Activated CD8-positive, alpha-beta memory T cell treated with anti-CD3 and anti-CD28 coated beads, Interleukin-2, amount 50 U/mL, for 24 hours (primary cell): ENCODE data around the gene STXBP3.

ENCODE experiments used
- DNase-seq: peaks from one replicate; pipeline ENCODE4 v3.0.0-alpha.2; 2020; ENCODE audit errors: extremely low read depth

STXBP3 gene

GRCh38 chr1:108799001-108799400 is 52.5 kb downstream of the STXBP3 start:
- no peak for DNase-seq

- DNase-seq: no peak
These were observed 54.6 kb downstream of the STXBP3 start for GRCh38 chr1:108801101-108801500.

- no peak for DNase-seq
These were observed 57.1 kb downstream of the STXBP3 start for GRCh38 chr1:108803548-108803947.

GRCh38 chr1:108808438-108808837 is 62.0 kb downstream of the STXBP3 start:
- no peak for DNase-seq

GRCh38 chr1:108811611-108812010 is 65.1 kb downstream of the STXBP3 start:
- DNase-seq: no peak

- no peak for DNase-seq
These were observed 66.9 kb downstream of the STXBP3 start for GRCh38 chr1:108813326-108813725.

GRCh38 chr1:108814343-108815125 is 68.1 kb downstream of the STXBP3 start:
- no peak for DNase-seq

- DNase-seq: no peak
These were observed 69.1 kb downstream of the STXBP3 start for GRCh38 chr1:108815566-108815965.

- no peak for DNase-seq
These were observed 69.8 kb downstream of the STXBP3 start for GRCh38 chr1:108816049-108816893.

- DNase-seq: no peak
These were observed 70.5 kb downstream of the STXBP3 start for GRCh38 chr1:108817016-108817415.

GRCh38 chr1:108817811-108818210 is 71.3 kb downstream of the STXBP3 start:
- no peak for DNase-seq

- DNase-seq: no peak
These were observed 73.4 kb downstream of the STXBP3 start for GRCh38 chr1:108819878-108820277.

GRCh38 chr1:108823632-108824031 is 77.2 kb downstream of the STXBP3 start:
- DNase-seq: no peak

GRCh38 chr1:108824051-108824450 is 77.6 kb downstream of the STXBP3 start:
- no peak for DNase-seq

GRCh38 chr1:108826081-108826635 is 79.7 kb downstream of the STXBP3 start:
- DNase-seq: no peak

GRCh38 chr1:108828074-108828961 is 81.8 kb downstream of the STXBP3 start:
- peak; percentile 2 for DNase-seq

GRCh38 chr1:108829498-108829916 is 83.0 kb downstream of the STXBP3 start:
- DNase-seq: no peak

GRCh38 chr1:108830119-108831008 is 83.9 kb downstream of the STXBP3 start:
- no peak for DNase-seq

GRCh38 chr1:108831225-108831624 is 84.8 kb downstream of the STXBP3 start:
- no peak for DNase-seq

- DNase-seq: no peak
These were observed 86.5 kb downstream of the STXBP3 start for GRCh38 chr1:108832929-108833328.

GRCh38 chr1:108841703-108842102 is 95.2 kb downstream of the STXBP3 start:
- DNase-seq: no peak
